Measurements from ENCODE around the gene MLIP.

DNA sequence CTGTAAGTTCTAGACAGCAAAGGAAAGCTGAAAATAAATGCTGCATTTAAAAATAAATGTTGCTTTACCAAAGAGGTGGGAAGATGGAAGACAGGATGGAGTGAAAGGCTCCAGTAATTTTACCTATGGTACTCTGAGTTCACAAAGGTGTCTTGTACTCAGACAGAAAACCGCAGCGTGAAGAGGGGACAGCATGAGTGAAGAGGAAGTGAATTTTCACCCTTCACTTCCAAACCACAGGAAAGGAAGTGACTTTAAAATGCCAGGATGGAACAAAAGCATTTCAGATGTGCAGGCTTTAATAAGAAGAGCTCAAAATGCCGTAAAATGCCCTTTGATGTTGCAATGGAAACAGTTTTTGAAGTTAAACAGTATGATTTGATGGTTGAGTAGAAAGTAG, 105.8 kb downstream of the MLIP start:
- TF ChIP-seq POLR2A (IDR thresholded peaks at IDR 0.05) (no peak), CTCF (IDR thresholded peaks at IDR 0.05) (no peak)

All from breast epithelium (tissue), 3 donors.